GM18498 (cell line): ENCODE measurements around the gene SOX6.

Experiments used
- ATAC-seq: cut with Tn5 transposase; IDR thresholded peaks from one replicate; pipeline ENCODE4 v1.9.1; 2021; ENCODE audit warnings: mild to moderate bottlenecking, moderate library complexity; ENCODE audit not compliant: unreplicated experiment

Gene SOX6

DNA sequence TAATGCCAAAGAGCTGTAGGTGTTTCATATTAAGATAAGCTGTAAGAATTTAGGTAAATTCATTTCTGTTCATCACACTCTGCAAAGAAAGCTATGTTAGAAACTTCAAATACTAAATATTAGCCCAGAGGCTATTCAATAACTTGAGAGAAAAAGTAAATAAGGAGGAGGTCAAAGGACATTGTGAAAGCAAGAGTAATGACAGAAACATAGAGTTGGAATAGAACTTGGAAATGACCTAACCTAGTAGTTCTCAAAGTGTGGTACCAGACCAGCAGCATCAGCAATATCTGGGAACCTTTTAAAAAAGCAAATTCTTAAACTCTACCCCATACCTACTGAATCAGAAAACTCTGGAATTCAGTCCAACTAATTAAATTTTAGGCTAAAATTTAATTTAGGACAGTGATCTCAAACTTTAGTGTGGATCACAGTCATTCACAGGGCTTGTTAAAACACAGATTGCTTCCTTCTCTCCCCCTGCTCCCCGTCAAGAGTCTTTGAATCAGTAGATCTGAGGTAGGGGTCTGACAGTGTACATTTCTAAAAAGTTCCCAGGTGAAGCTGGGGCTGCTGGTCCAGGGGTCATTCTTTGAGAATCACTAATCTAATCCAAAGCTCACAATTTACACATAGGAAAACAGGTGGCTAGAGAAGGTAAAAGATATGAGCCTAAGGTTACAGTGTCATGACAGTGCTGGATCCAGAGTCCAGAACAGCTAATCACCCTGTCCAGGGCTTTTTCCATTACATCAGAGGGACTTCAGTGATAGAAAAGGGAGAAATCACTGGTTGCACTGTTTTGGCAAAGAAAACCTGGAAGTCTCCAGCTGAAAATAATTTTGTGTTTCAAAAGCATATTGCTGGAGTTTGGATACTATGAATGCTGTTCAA, 241.1 kb downstream of the SOX6 start:
- ATAC-seq: no peak

GRCh38 chr11:16114431-16114830, 241.9 kb downstream of the SOX6 start:
- ATAC-seq: no peak

- no peak for ATAC-seq
These were observed 244.7 kb downstream of the SOX6 start for GRCh38 chr11:16111690-16112089.

DNA sequence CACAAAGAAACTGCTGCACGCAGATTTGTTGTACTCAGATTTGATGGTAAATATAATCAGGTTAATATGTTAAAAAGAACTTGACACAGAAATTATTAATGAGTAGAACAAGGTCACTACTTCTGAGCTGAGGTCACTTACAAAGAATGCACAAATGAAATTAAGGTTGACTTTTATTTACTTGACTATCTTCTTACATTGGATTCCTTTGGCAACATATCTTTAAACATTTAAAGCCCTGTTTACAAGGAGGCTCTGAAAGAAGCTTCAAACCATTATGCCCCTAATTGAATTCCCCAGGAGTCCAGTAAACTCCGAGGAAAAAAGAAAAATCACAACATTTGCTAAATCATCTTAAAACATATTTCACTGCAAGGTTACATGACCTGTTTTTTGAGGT, 245.5 kb downstream of the SOX6 start:
- ATAC-seq: no peak

GRCh38 chr11:16099343-16099900, 256.9 kb downstream of the SOX6 start:
- no peak for ATAC-seq

- no peak for ATAC-seq
These were observed 257.7 kb downstream of the SOX6 start for GRCh38 chr11:16098526-16099205.

- ATAC-seq: no peak
These were observed 258.8 kb downstream of the SOX6 start for GRCh38 chr11:16097543-16097942.

DNA sequence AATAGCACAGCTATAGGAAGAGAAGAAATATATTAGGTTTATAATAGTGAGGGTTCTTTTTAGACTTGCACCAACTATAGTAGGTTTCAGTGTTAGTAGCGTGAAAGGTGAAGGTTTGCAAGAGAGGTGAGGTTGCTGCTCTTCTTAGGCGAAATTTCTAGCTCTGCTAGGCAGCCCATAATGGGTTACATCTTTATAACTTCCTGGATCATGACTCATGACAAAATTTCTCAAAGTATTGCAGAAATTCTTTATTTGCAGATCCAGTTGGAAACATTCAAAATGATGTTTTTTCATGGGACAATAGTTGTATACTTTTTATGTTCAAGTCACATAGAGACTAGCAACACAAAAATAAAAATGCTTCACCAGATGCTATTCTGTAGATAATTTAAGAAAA, 260.0 kb downstream of the SOX6 start:
- no peak for ATAC-seq

DNA sequence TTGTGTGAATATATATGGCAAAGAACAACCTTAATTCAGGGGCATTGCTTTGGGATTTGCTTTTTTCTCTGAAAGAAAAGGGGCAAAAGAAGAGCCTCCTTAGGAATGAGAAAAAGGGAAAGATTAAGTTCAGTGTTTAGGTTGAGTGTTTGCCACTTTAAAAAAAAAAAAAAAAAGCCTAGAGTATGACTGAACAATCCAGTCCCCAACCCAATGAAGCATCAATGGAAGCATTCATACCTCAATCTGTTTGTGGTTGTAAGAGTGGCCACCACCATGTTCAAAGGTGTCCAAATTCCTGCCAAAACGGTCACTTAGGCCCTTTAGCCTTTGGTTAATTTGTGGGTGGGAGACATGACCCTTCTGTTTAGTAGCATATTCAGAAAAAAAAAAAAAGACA, 260.6 kb downstream of the SOX6 start:
- ATAC-seq: no peak

DNA sequence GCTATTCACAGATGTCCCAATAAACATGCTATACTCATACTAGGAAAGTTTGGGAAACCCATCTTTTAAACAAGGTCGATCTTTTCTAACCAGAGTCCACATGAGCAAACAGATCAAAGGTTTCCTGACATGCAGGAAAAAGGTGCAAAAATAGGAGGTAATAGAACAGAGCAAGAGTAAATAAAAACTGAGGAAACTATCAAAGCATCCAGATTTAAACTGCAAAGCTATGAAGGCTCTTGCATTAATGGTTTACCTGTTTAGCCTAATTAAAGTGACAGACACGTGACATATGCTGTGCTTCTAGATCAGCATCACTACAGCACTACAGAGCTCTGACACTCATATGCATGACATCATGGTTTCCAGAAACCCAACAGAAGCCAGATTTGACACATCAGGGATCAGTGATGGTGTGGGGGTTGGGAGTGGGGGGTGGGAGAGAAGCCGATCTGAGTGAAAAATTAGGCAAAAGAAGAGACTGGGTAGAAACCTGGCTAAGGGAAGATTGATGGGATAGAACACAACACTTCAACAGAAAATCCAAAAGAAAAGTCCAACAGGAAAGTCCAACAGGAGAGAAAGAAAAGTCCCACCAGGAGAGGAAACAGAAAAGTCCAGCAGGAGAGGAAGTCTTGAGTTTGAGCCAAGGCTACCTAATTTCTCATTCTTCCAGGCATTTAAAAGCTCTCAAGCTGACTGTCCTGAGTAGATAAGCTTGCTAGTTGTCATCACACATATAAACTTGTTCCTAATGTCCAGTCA, 262.3 kb downstream of the SOX6 start:
- no peak for ATAC-seq

GRCh38 chr11:16091862-16092261, 264.5 kb downstream of the SOX6 start:
- no peak for ATAC-seq

- no peak for ATAC-seq
These were observed 266.9 kb downstream of the SOX6 start for GRCh38 chr11:16089481-16089880.

DNA sequence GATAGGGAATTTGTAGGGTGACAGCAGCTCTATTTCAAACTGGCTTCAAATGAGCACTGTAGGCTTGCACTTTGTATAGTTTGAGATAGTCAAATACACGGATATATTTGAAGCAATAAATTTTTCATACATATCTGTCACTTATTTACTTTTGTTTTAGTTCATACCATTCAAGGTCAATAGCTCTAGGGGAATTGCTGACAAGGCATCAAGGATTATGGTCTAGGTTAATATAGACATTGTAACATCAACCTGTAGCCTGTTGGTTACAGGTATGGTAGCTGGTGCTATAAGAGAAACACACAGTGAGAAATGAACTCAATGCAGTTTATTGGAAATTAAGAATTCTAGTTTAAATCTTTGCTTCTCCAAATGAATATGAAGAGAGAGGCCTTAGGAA, 267.6 kb downstream of the SOX6 start:
- no peak for ATAC-seq

GRCh38 chr11:16087886-16088285, 268.5 kb downstream of the SOX6 start:
- ATAC-seq: no peak

GRCh38 chr11:16086229-16086819, 270.0 kb downstream of the SOX6 start:
- ATAC-seq: no peak

- no peak for ATAC-seq
These were observed 274.0 kb downstream of the SOX6 start for GRCh38 chr11:16082095-16083055.

GRCh38 chr11:16081382-16082094, 274.8 kb downstream of the SOX6 start:
- no peak for ATAC-seq

GRCh38 chr11:16080688-16081381, 275.5 kb downstream of the SOX6 start:
- no peak for ATAC-seq
